ENCODE data around the gene ALDH1B1. TPM values are rescaled to one million over a fixed set of nuclear protein-coding genes. Genes with fewer than 3 reads are reported as not detected.

Gene ALDH1B1
- total RNA-seq, 1 donor from 2014 or later: 11.5 TPM

GRCh38 chr9:38352530-38353328 lies 39.8 kb upstream of the ALDH1B1 start:
- H3K36me3 ChIP-seq (ENCODE audit: control insufficient read depth in 3 of 3, insufficient read depth in 3 of 3, low read length in 3 of 3): no peaks in the 10 kb centered on the region

DNA sequence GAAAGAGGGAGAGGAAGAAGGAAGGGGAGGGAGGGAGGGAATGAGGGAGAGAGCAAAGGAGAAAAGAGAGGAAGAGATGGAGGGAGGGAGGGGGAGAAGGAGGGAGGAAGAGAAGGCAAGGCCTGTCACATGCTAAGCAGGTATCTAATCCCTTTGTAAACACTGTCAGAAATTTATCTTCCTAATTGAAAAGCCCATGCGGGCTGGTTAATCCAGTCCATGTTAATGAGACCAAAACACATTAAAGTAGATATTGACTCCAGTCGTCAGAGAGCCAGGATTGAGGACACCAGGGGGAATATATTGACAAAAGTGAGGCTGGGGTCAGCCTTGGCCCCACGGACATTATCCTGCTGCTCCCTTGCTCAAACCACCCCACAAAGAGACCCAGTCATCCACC lies 37.4 kb upstream of the ALDH1B1 start:
- no peak overlapping the region for H3K9ac ChIP-seq (ENCODE audit: low read depth in 1 of 3, low read length in 3 of 3)
- no peak overlapping the region for H3K4me3 ChIP-seq (ENCODE audit: low read length in 3 of 3)
- no peaks in the 10 kb centered on the region for H3K36me3 ChIP-seq (ENCODE audit: control insufficient read depth in 3 of 3, insufficient read depth in 3 of 3, low read length in 3 of 3)
- peaks cover 0 to 4% (median 0%) of the 10 kb centered on the region in 3 donors for H3K27me3 ChIP-seq (ENCODE audit: control insufficient read depth in 3 of 3, insufficient read depth in 3 of 3, low read length in 3 of 3)
- H3K9me3 ChIP-seq (ENCODE audit: control insufficient read depth in 3 of 3, low read length in 3 of 3): no peaks in the 10 kb centered on the region
- no peaks in the 10 kb centered on the region for H3K4me1 ChIP-seq (ENCODE audit: control insufficient read depth in 3 of 3, insufficient read depth in 3 of 3, low read length in 3 of 3)
- H3K27ac ChIP-seq (ENCODE audit: low read depth, low read length): no peak overlapping the region

More at GRCh38 chr9:38352530-38353328, 39.8 kb upstream of the ALDH1B1 start:
- H3K9me3 ChIP-seq (ENCODE audit: control insufficient read depth in 3 of 3, low read length in 3 of 3): no peaks in the 10 kb centered on the region
- H3K4me3 ChIP-seq (ENCODE audit: low read length in 3 of 3): no peak overlapping the region
- no peak overlapping the region for H3K27ac ChIP-seq (ENCODE audit: low read depth, low read length)
- H3K9ac ChIP-seq (ENCODE audit: low read depth in 1 of 3, low read length in 3 of 3): no peak overlapping the region
- H3K27me3 ChIP-seq (ENCODE audit: control insufficient read depth in 3 of 3, insufficient read depth in 3 of 3, low read length in 3 of 3): peaks cover 0 to 4% (median 2%) of the 10 kb centered on the region in 3 donors
- H3K4me1 ChIP-seq (ENCODE audit: control insufficient read depth in 3 of 3, insufficient read depth in 3 of 3, low read length in 3 of 3): no peaks in the 10 kb centered on the region

GRCh38 chr9:38355517-38356120 lies 36.9 kb upstream of the ALDH1B1 start:
- Histone ChIP-seq H3K27me3 (ENCODE audit: control insufficient read depth in 3 of 3, insufficient read depth in 3 of 3, low read length in 3 of 3) (peaks cover 0 to 4% (median 0%) of the 10 kb centered on the region in 3 donors), H3K9ac (ENCODE audit: low read depth in 1 of 3, low read length in 3 of 3) (no peak overlapping the region), H3K36me3 (ENCODE audit: control insufficient read depth in 3 of 3, insufficient read depth in 3 of 3, low read length in 3 of 3) (no peaks in the 10 kb centered on the region), H3K9me3 (ENCODE audit: control insufficient read depth in 3 of 3, low read length in 3 of 3) (no peaks in the 10 kb centered on the region), H3K4me1 (ENCODE audit: control insufficient read depth in 3 of 3, insufficient read depth in 3 of 3, low read length in 3 of 3) (no peaks in the 10 kb centered on the region), H3K27ac (ENCODE audit: low read depth, low read length) (no peak overlapping the region), H3K4me3 (ENCODE audit: low read length in 3 of 3) (no peak overlapping the region)

- Histone ChIP-seq H3K27me3 (ENCODE audit: control insufficient read depth in 3 of 3, insufficient read depth in 3 of 3, low read length in 3 of 3) (peaks cover 0 to 4% (median 0%) of the 10 kb centered on the region in 3 donors), H3K4me1 (ENCODE audit: control insufficient read depth in 3 of 3, insufficient read depth in 3 of 3, low read length in 3 of 3) (no peaks in the 10 kb centered on the region), H3K27ac (ENCODE audit: low read depth, low read length) (no peak overlapping the region), H3K9ac (ENCODE audit: low read depth in 1 of 3, low read length in 3 of 3) (no peak overlapping the region), H3K4me3 (ENCODE audit: low read length in 3 of 3) (no peak overlapping the region), H3K9me3 (ENCODE audit: control insufficient read depth in 3 of 3, low read length in 3 of 3) (no peaks in the 10 kb centered on the region), H3K36me3 (ENCODE audit: control insufficient read depth in 3 of 3, insufficient read depth in 3 of 3, low read length in 3 of 3) (no peaks in the 10 kb centered on the region)
These were observed 35.7 kb upstream of the ALDH1B1 start for GRCh38 chr9:38356851-38357250.

DNA sequence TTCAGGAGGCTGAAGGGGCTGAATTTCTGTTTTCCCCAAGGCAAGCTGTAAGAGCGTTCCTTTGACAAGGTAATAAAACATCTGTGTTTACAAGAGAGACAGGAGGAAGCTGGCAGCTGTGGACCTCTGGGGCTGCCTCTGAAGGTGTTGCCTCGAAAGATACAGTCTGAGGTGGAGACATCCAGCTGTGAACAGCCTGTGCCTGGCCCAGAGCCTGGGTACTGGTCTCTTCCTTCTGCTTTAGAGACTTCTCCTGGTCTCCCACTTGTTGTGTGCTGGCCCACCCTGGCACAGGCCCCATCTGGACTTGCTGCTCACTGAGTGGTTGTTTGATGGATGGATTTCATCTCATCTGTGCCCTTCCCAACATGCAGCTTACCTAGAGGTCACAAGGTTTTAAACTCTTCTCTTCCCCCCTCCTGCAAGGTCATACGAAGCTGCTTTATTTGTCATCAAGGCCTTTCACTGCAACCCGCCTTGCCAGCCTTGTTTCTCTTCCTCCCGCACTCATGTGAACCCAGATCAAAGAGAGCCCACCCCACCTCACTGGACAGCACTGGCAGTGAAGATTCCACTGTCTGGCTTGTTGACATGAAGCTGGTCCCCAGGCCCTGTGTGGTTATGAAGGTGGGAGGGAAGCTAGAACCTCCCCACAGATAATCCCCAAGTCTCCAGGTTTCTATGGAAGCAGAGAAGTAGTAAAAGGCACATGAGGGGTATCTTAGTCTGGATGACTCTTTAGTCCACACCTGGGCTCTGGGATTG lies 35.0 kb upstream of the ALDH1B1 start:
- Histone ChIP-seq H3K4me3 (ENCODE audit: low read length in 3 of 3) (no peak overlapping the region), H3K36me3 (ENCODE audit: control insufficient read depth in 3 of 3, insufficient read depth in 3 of 3, low read length in 3 of 3) (no peaks in the 10 kb centered on the region), H3K27ac (ENCODE audit: low read depth, low read length) (no peak overlapping the region), H3K9ac (ENCODE audit: low read depth in 1 of 3, low read length in 3 of 3) (no peak overlapping the region), H3K4me1 (ENCODE audit: control insufficient read depth in 3 of 3, insufficient read depth in 3 of 3, low read length in 3 of 3) (no peaks in the 10 kb centered on the region), H3K9me3 (ENCODE audit: control insufficient read depth in 3 of 3, low read length in 3 of 3) (no peaks in the 10 kb centered on the region), H3K27me3 (ENCODE audit: control insufficient read depth in 3 of 3, insufficient read depth in 3 of 3, low read length in 3 of 3) (peaks cover 0 to 4% (median 0%) of the 10 kb centered on the region in 3 donors)

DNA sequence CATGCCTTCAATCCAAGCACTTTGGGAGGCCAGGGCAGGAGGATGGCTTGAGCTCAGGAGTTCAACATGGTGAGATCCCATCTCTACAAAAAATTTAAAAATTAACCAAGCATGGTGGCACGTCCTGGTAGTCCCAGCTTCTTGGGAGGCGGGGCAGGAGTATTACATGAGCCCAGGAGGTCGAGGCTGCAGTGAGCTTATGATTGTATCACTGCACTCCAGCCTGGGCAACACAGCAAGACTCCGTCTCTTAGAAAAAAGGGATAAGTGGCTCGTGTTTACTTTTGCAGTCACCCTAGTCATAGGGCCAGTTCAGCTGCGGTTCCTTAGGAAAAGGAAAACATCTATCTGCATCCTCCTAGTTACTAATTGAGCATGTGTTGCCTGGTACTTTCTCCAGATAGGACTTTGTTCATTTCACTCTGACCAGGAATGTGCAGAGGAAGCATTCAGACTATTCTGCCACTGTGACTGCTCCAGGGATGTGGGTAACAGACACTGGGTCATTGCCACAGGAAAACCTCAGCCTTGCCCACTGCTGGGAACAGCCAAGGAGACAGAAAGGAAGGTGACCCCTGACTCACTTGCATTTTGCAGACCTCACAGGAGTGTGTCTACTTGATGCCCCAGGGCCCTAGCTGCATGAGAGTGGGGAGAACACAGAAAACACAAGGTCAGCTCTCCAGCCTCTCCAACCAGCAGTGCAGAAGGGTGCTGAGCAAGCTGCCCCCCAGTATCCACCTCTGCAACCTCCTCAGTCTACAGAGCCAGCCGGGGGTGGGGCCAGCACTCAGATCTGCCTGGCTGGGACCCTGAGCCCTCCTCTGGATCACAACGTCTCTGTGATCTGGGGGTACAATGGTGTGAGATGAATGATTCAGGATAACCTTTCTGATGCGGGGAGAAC lies 33.9 kb upstream of the ALDH1B1 start:
- no peak overlapping the region for H3K27ac ChIP-seq (ENCODE audit: low read depth, low read length)
- no peak overlapping the region for H3K9ac ChIP-seq (ENCODE audit: low read depth in 1 of 3, low read length in 3 of 3)
- H3K4me1 ChIP-seq (ENCODE audit: control insufficient read depth in 3 of 3, insufficient read depth in 3 of 3, low read length in 3 of 3): peaks cover 0 to 6% (median 5%) of the 10 kb centered on the region in 3 donors
- no peak overlapping the region for H3K4me3 ChIP-seq (ENCODE audit: low read length in 3 of 3)
- no peaks in the 10 kb centered on the region for H3K27me3 ChIP-seq (ENCODE audit: control insufficient read depth in 3 of 3, insufficient read depth in 3 of 3, low read length in 3 of 3)
- no peaks in the 10 kb centered on the region for H3K9me3 ChIP-seq (ENCODE audit: control insufficient read depth in 3 of 3, low read length in 3 of 3)
- H3K36me3 ChIP-seq (ENCODE audit: control insufficient read depth in 3 of 3, insufficient read depth in 3 of 3, low read length in 3 of 3): no peaks in the 10 kb centered on the region

DNA sequence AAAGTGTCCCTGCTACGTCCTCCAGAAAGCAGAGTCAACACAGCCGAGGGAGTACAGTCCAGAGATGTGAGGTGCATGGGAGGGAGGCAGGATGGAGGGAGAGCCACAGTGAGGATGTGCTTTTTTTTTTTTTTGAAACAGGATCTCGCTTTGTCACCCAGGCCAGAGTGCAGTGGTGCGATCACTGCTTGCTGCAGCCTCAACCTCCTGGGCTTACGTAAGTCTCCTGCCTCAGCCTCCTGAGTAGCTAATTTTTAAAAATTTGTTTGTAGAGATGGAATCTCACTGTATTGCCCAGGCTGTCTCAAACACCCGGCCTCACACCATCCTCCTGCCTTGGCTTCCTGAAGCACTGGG lies 33.2 kb upstream of the ALDH1B1 start:
- no peak overlapping the region for H3K4me3 ChIP-seq (ENCODE audit: low read length in 3 of 3)
- H3K9ac ChIP-seq (ENCODE audit: low read depth in 1 of 3, low read length in 3 of 3): no peak overlapping the region
- H3K9me3 ChIP-seq (ENCODE audit: control insufficient read depth in 3 of 3, low read length in 3 of 3): no peaks in the 10 kb centered on the region
- H3K27ac ChIP-seq (ENCODE audit: low read depth, low read length): no peak overlapping the region
- H3K27me3 ChIP-seq (ENCODE audit: control insufficient read depth in 3 of 3, insufficient read depth in 3 of 3, low read length in 3 of 3): no peaks in the 10 kb centered on the region
- H3K4me1 ChIP-seq (ENCODE audit: control insufficient read depth in 3 of 3, insufficient read depth in 3 of 3, low read length in 3 of 3): peaks cover 0 to 6% (median 5%) of the 10 kb centered on the region in 3 donors
- no peaks in the 10 kb centered on the region for H3K36me3 ChIP-seq (ENCODE audit: control insufficient read depth in 3 of 3, insufficient read depth in 3 of 3, low read length in 3 of 3)

- H3K9me3 ChIP-seq (ENCODE audit: control insufficient read depth in 3 of 3, low read length in 3 of 3): no peaks in the 10 kb centered on the region
- peaks cover 0 to 6% (median 5%) of the 10 kb centered on the region in 3 donors for H3K4me1 ChIP-seq (ENCODE audit: control insufficient read depth in 3 of 3, insufficient read depth in 3 of 3, low read length in 3 of 3)
- no peaks in the 10 kb centered on the region for H3K36me3 ChIP-seq (ENCODE audit: control insufficient read depth in 3 of 3, insufficient read depth in 3 of 3, low read length in 3 of 3)
- no peak overlapping the region for H3K27ac ChIP-seq (ENCODE audit: low read depth, low read length)
- H3K9ac ChIP-seq (ENCODE audit: low read depth in 1 of 3, low read length in 3 of 3): no peak overlapping the region
- no peak overlapping the region for H3K4me3 ChIP-seq (ENCODE audit: low read length in 3 of 3)
- no peaks in the 10 kb centered on the region for H3K27me3 ChIP-seq (ENCODE audit: control insufficient read depth in 3 of 3, insufficient read depth in 3 of 3, low read length in 3 of 3)
These were observed 32.7 kb upstream of the ALDH1B1 start for GRCh38 chr9:38359689-38360385.

DNA sequence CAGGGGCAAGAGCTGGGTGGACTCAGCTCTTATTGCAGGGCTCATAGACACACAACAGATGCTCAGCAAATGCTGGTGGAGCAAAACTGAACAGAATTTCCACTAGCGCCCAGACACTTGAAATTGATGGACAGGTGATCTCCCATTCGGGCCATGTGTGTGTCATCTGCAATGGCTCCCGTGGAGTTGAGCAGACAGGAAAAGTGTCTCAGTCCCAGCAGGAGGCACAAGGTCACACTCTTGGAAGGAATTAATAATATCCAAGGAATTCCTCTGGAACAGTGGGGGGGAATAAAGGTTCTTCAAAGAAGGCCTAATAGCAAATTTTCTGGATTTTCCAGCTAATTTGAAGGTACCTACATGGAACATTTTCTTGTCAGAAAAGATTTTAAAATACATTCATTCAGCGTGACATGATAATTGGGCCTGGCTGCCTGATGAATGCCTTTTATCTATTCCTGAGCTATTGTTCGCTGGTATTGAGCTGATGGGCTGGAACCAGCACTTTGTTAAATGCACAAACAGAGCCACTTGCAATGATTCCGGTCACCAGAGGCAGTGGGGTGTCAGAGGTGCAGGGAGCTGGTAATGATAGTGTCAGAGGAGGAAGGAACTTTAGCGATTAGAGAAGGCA lies 31.5 kb upstream of the ALDH1B1 start:
- no peak overlapping the region for H3K27ac ChIP-seq (ENCODE audit: low read depth, low read length)
- H3K36me3 ChIP-seq (ENCODE audit: control insufficient read depth in 3 of 3, insufficient read depth in 3 of 3, low read length in 3 of 3): no peaks in the 10 kb centered on the region
- peaks cover 0 to 6% (median 5%) of the 10 kb centered on the region in 3 donors for H3K4me1 ChIP-seq (ENCODE audit: control insufficient read depth in 3 of 3, insufficient read depth in 3 of 3, low read length in 3 of 3)
- H3K27me3 ChIP-seq (ENCODE audit: control insufficient read depth in 3 of 3, insufficient read depth in 3 of 3, low read length in 3 of 3): no peaks in the 10 kb centered on the region
- no peaks in the 10 kb centered on the region for H3K9me3 ChIP-seq (ENCODE audit: control insufficient read depth in 3 of 3, low read length in 3 of 3)
- no peak overlapping the region for H3K9ac ChIP-seq (ENCODE audit: low read depth in 1 of 3, low read length in 3 of 3)
- H3K4me3 ChIP-seq (ENCODE audit: low read length in 3 of 3): no peak overlapping the region

All from skeletal muscle tissue (tissue), 4 donors.